Lung (tissue), 12 donors: ENCODE measurements around the gene FOXO1. TPM values are rescaled to one million over a fixed set of nuclear protein-coding genes. Genes with fewer than 3 reads are reported as not detected.
A peak's percentile ranks its signal among the peaks of the same experiment; 100 is the strongest.

Source experiments
- ATAC-seq: fragments of 200-7000 bp; cut with Tn5 transposase; one replicate; pipeline ENCODE4 v1.9.1; 2020; ENCODE audit warnings: moderate number of reproducible peaks; ENCODE audit not compliant: insufficient read depth, low FRiP score
- DNase-seq, 3 donors: peaks; one replicate each; pipeline ENCODE4 v3.0.0-alpha.2; 2013 to 2017
- H3K27ac ChIP-seq, 2 donors: one replicate each; pipeline ENCODE4 v1.5.1; 2013; ENCODE audit warnings: mild to moderate bottlenecking in 2 of 2, moderate library complexity in 2 of 2, control low read depth in 1 of 2, inconsistent platforms in 1 of 2, low read depth in 1 of 2, low read length in 1 of 2
- H3K27me3 ChIP-seq, 3 donors: one replicate each; pipeline ENCODE4 v1.5.1; 2013; ENCODE audit warnings: low read length in 2 of 3; ENCODE audit not compliant: control insufficient read depth in 3 of 3, insufficient read depth in 3 of 3
- H3K36me3 ChIP-seq, 4 donors: one replicate each; pipeline ENCODE4 v1.5.1; 2013; ENCODE audit warnings: low read length in 4 of 4, mild to moderate bottlenecking in 1 of 4, moderate library complexity in 1 of 4; ENCODE audit not compliant: control insufficient read depth in 4 of 4, insufficient read depth in 4 of 4
- H3K4me1 ChIP-seq, 5 donors: one replicate each; pipeline ENCODE4 v1.5.1; 2013; ENCODE audit warnings: low read length in 5 of 5, mild to moderate bottlenecking in 2 of 5, moderate library complexity in 1 of 5; ENCODE audit not compliant: control insufficient read depth in 5 of 5, insufficient read depth in 5 of 5
- H3K4me3 ChIP-seq: one replicate; pipeline ENCODE4 v1.5.1; 2013; ENCODE audit warnings: mild to moderate bottlenecking, control low read depth, moderate library complexity
- H3K9ac ChIP-seq, 2 donors: one replicate each; pipeline ENCODE4 v1.5.1; 2013; ENCODE audit warnings: low read length in 2 of 2, control low read depth in 1 of 2; ENCODE audit not compliant: insufficient read depth in 1 of 2
- H3K9me3 ChIP-seq, 4 donors: one replicate each; pipeline ENCODE4 v1.5.1; 2013; ENCODE audit warnings: low read length in 3 of 4, mild to moderate bottlenecking in 1 of 4, moderate library complexity in 1 of 4; ENCODE audit not compliant: control insufficient read depth in 4 of 4, insufficient read depth in 3 of 4
- WGBS, 2 donors: extraction: QIAGEN DNeasy Blood & Tissue Kit; methylation state at CpG; one replicate each; pipeline ENCODE4 v1.1.7; 2013; 5-methylcytosine and 5-hydroxymethylcytosine counted together
- polyA plus RNA-seq, 2 donors: library from polyadenylated mRNA; stranded (reverse); fragments of 200-250 nt; gene quantifications; one replicate each; pipeline ENCODE4 v1.2.1, GENCODE V29; 2013
- total RNA-seq, 2 donors: library from RNA; depleted of rRNA in 1 of 2; stranded (reverse); fragments of >200 nt in 1 of 2; gene quantifications; one replicate each; pipeline ENCODE4 v1.2.1, GENCODE V29; 2014 to 2021
- TF ChIP-seq, protein P1 (sequence below): IDR thresholded peaks from 2 replicates; pipeline ENCODE4 v1.5.1; 2012; ENCODE audit warnings: mild to moderate bottlenecking; ENCODE audit errors: control extremely low read depth, extremely low read depth
- donor health status: control.
- donor health status: control.
- donor health status: Bipolar disorder and iron deficiency.
- donor health status: healthy.
- donor health status: DM: yes; HTN: yes; CAD: no.

Gene FOXO1
- total and polyA plus RNA-seq, 4 donors, result 4.1 to 37.1 (median 21.3) TPM

DNA sequence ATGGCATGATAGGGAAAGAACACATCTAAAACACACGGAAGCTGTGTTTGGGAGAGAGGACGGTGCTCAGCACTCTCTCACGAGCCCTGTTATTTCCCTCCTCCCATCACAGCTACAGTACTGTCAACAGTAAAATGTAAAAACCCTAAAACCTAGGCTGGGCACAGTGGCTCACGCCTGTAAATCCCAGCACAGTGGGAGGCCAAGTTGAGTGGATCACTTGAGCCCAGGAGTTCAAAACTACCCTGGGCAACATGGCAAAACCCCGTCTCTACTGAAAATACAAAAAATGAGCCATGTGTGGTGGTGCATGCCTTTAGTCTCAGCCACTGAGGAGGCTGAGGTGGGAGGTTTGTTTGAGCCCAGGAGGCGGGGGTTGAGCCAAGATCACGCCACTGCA is 54.8 kb downstream of the FOXO1 start:
- no peak for ATAC-seq
- H3K4me1 ChIP-seq, result peaks cover 0 to 41% (median 5%) of the 10 kb centered on the region in 5 donors

DNA sequence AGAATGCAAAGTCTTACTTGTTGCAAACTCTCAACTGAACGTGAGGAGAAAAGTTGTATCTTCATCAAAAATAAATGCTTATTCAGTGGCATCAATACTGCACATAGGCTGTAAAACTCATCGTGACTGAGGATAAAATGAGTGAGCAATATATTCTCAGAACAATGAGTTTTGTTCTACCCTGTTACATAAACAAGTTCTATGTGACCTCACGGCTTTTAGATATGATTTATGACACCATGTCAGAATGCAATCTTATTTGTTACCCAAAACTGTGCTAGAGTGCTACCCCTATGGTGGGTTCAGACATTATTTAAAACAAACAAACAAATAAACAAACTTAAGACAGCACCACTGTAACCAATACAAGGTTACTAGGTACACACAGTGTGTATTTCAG is 55.4 kb downstream of the FOXO1 start:
- Histone ChIP-seq H3K4me1 (peaks cover 0 to 36% (median 5%) of the 10 kb centered on the region in 5 donors), H3K9me3 (no peaks in the 10 kb centered on the region), H3K27ac (no peak overlapping the region), H3K27me3 (no peaks in the 10 kb centered on the region), H3K36me3 (no peaks in the 10 kb centered on the region), H3K9ac (no peak overlapping the region), H3K4me3 (no peak overlapping the region)
- DNase-seq (no peak), ATAC-seq (no peak)
- TF ChIP-seq, protein P1, sequence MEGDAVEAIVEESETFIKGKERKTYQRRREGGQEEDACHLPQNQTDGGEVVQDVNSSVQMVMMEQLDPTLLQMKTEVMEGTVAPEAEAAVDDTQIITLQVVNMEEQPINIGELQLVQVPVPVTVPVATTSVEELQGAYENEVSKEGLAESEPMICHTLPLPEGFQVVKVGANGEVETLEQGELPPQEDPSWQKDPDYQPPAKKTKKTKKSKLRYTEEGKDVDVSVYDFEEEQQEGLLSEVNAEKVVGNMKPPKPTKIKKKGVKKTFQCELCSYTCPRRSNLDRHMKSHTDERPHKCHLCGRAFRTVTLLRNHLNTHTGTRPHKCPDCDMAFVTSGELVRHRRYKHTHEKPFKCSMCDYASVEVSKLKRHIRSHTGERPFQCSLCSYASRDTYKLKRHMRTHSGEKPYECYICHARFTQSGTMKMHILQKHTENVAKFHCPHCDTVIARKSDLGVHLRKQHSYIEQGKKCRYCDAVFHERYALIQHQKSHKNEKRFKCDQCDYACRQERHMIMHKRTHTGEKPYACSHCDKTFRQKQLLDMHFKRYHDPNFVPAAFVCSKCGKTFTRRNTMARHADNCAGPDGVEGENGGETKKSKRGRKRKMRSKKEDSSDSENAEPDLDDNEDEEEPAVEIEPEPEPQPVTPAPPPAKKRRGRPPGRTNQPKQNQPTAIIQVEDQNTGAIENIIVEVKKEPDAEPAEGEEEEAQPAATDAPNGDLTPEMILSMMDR, result no peak
- WGBS, 2 donors, result 70 to 75% methylated on average over 3 of the region's 3 CpGs

More for the DNA sequence above, 54.8 kb downstream of the FOXO1 start:
- H3K27ac ChIP-seq, result peak overlapping the region in 1 of 2 donors; percentile 8
- no peaks in the 10 kb centered on the region for H3K9me3 ChIP-seq
- TF ChIP-seq, protein P1, result no peak
- H3K36me3 ChIP-seq, result no peaks in the 10 kb centered on the region
- no peaks in the 10 kb centered on the region for H3K27me3 ChIP-seq
- no peak overlapping the region for H3K9ac ChIP-seq
- H3K4me3 ChIP-seq, result no peak overlapping the region
- WGBS, 2 donors, result 94 to 98% methylated on average over 7 of the region's 7 CpGs
- DNase-seq, result no peak

DNA sequence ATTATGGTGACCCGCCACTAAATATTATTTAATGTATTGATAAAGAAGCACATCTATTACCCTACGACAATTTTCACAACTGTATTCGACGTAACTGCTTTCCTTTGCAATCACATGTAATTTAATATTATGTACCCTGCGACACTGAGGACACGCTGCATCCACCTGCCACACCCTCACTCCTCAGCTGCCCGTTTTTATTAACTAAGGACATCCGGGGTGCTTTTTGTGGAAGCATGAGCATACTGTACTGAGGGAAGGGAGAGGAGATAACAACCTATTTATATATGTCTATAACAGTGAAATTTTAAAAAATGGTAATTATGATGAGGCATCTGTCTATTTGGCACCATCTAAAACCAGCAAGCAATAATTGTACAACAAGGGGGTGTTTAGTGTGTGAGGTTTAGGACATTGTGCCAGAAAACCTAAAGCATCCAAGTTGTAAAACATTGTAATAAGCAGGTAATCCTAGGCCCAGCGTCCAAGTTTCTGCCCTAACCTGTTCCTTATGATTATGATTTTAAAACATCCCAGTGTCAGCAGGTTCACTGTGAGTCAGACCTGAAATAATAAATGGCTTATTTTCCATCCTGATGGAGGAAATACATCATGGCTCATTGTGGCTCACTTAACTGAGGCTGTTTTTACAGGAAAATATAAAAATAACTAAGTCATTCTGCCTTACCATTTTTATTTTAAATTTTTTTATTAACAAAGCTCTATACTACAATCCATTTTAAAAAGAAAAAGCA is 56.3 kb downstream of the FOXO1 start:
- no peak for ATAC-seq

More for the DNA sequence above, 56.3 kb downstream of the FOXO1 start:
- Histone ChIP-seq H3K27ac (no peak overlapping the region), H3K9me3 (no peaks in the 10 kb centered on the region), H3K4me3 (no peak overlapping the region), H3K27me3 (no peaks in the 10 kb centered on the region), H3K4me1 (peaks cover 0 to 36% (median 5%) of the 10 kb centered on the region in 5 donors), H3K9ac (no peak overlapping the region), H3K36me3 (no peaks in the 10 kb centered on the region)
- TF ChIP-seq, protein P1, result no peak
- DNase-seq, result no peak
- 88 to 91% methylated on average over 9 of the region's 9 CpGs for WGBS, 2 donors
